Liver (tissue), 9 donors: Measurements from ENCODE around the gene GPC3. TPM values are rescaled to one million over a fixed set of nuclear protein-coding genes. Genes with fewer than 3 reads are reported as not detected.

ENCODE experiments used
- DNase-seq: peaks from one replicate; pipeline ENCODE4 v3.0.0-alpha.2; 2017; ENCODE audit warnings: low spot score
- H3K27ac ChIP-seq, 2 donors: one replicate each; pipeline ENCODE4 v1.7.0; 2013; ENCODE audit warnings: inconsistent platforms in 2 of 2, low read length in 2 of 2, control low read depth in 1 of 2, low read depth in 1 of 2, mild to moderate bottlenecking in 1 of 2
- H3K27me3 ChIP-seq, 4 donors: one replicate each; pipeline versions ENCODE4 v1.6.1 to v1.7.0; 2013; ENCODE audit warnings: low read length in 3 of 4, inconsistent platforms in 1 of 4, mild to moderate bottlenecking in 1 of 4, moderate library complexity in 1 of 4; ENCODE audit not compliant: control insufficient read depth in 4 of 4, insufficient read depth in 4 of 4
- H3K36me3 ChIP-seq, 4 donors: one replicate each; pipeline versions ENCODE4 v1.6.1 to v1.7.0; 2013; ENCODE audit warnings: low read length in 3 of 4, mild to moderate bottlenecking in 3 of 4, low read depth in 1 of 4, moderate library complexity in 1 of 4; ENCODE audit not compliant: control insufficient read depth in 4 of 4, insufficient read depth in 3 of 4
- H3K4me1 ChIP-seq, 4 donors: one replicate each; pipeline versions ENCODE4 v1.6.1 to v1.7.0; 2013; ENCODE audit warnings: low read length in 3 of 4, mild to moderate bottlenecking in 3 of 4, moderate library complexity in 1 of 4; ENCODE audit not compliant: control insufficient read depth in 4 of 4, insufficient read depth in 4 of 4
- H3K4me3 ChIP-seq, 3 donors: one replicate each; pipeline versions ENCODE4 v1.6.1 to v1.7.0; 2013; ENCODE audit warnings: low read length in 3 of 3, control low read depth in 1 of 3, low read depth in 1 of 3, mild to moderate bottlenecking in 1 of 3
- H3K9ac ChIP-seq, 2 donors: one replicate each; pipeline ENCODE4 v1.7.0; 2013; ENCODE audit warnings: low read length in 2 of 2, mild to moderate bottlenecking in 2 of 2, moderate library complexity in 2 of 2, control low read depth in 1 of 2, low read depth in 1 of 2
- H3K9me3 ChIP-seq, 4 donors: one replicate each; pipeline versions ENCODE4 v1.6.1 to v1.7.0; 2013; ENCODE audit warnings: low read length in 3 of 4; ENCODE audit not compliant: control insufficient read depth in 4 of 4
- EGR1 ChIP-seq, 2 donors: IDR thresholded peaks; 2 replicates each; pipeline ENCODE4 v1.6.1; 2016 to 2018; ENCODE audit warnings: antibody characterized with exemption in 2 of 2, low read depth in 2 of 2
- FOXA1 ChIP-seq: IDR thresholded peaks from 2 replicates; pipeline ENCODE4 v1.6.1; 2016; ENCODE audit warnings: antibody characterized with exemption
- FOXA2 ChIP-seq: IDR thresholded peaks from 2 replicates; pipeline ENCODE4 v1.6.1; 2016; ENCODE audit warnings: antibody characterized with exemption
- GABPA ChIP-seq, 2 donors: IDR thresholded peaks in 1 of 2; conservative IDR thresholded peaks in 1 of 2; 2 replicates each; pipeline ENCODE4 v1.6.1; 2016; ENCODE audit warnings: antibody characterized with exemption in 2 of 2, mild to moderate bottlenecking in 1 of 2, moderate library complexity in 1 of 2
- HNF4G ChIP-seq: IDR thresholded peaks from 2 replicates; pipeline ENCODE4 v1.6.1; 2016; ENCODE audit warnings: antibody characterized with exemption
- JUND ChIP-seq, 2 donors: IDR thresholded peaks; 2 replicates each; pipeline ENCODE4 v1.6.1; 2016; ENCODE audit warnings: antibody characterized with exemption in 2 of 2
- NR2F2 ChIP-seq: IDR thresholded peaks from 2 replicates; pipeline ENCODE4 v1.6.1; 2016; ENCODE audit warnings: antibody characterized with exemption
- RAD21 ChIP-seq, 2 donors: IDR thresholded peaks; 2 replicates each; pipeline ENCODE4 v1.6.1; 2016; ENCODE audit warnings: antibody characterized with exemption in 2 of 2, mild to moderate bottlenecking in 2 of 2
- RXRA ChIP-seq, 2 donors: IDR thresholded peaks; 2 replicates each; pipeline ENCODE4 v1.6.1; 2017 to 2018; ENCODE audit warnings: antibody characterized with exemption in 2 of 2, mild to moderate bottlenecking in 1 of 2
- SP1 ChIP-seq: IDR thresholded peaks from 2 replicates; pipeline ENCODE4 v1.6.1; 2018; ENCODE audit warnings: antibody characterized with exemption, mild to moderate bottlenecking
- TAF1 ChIP-seq: conservative IDR thresholded peaks from 2 replicates; pipeline ENCODE4 v1.6.1; 2016; ENCODE audit warnings: antibody characterized with exemption, mild to moderate bottlenecking
- YY1 ChIP-seq: IDR thresholded peaks from 2 replicates; pipeline ENCODE4 v1.6.1; 2016; ENCODE audit warnings: antibody characterized with exemption, mild to moderate bottlenecking
- WGBS: extraction: QIAGEN DNeasy Blood & Tissue Kit; methylation state at CpG from one replicate; pipeline ENCODE4 v1.1.7; 2013; 5-methylcytosine and 5-hydroxymethylcytosine counted together
- polyA plus RNA-seq, 2 donors: library from polyadenylated mRNA; stranded (reverse) in 1 of 2; unstranded in 1 of 2; fragments of 200-250 nt in 1 of 2; fragments of >200 nt in 1 of 2; fragmentation: Nextera tagmentation in 1 of 2; extraction: Ambion mirVana in 1 of 2; gene quantifications; one replicate each; pipeline versions ENCODE4 v1.2.1 to v1.2.3, GENCODE V29; 2013 to 2015
- total RNA-seq, 2 donors: library from RNA; depleted of rRNA; stranded (reverse); fragments of >200 nt; gene quantifications; one replicate each; pipeline ENCODE4 v1.2.3, GENCODE V29; 2014
- TF ChIP-seq, protein P1 (sequence below): IDR thresholded peaks from 2 replicates; pipeline ENCODE4 v1.6.1; 2016; ENCODE audit warnings: antibody characterized with exemption
- TF ChIP-seq, protein P2 (sequence below): IDR thresholded peaks from 2 replicates; pipeline ENCODE4 v1.6.1; 2016; ENCODE audit warnings: antibody characterized with exemption
- TF ChIP-seq, protein P3 (sequence below): IDR thresholded peaks from 2 replicates; pipeline ENCODE4 v1.6.1; 2016; ENCODE audit warnings: antibody characterized with exemption
- TF ChIP-seq, protein P4 (sequence below): fragments of 150-350 bp; IDR thresholded peaks from 2 replicates; pipeline ENCODE4 v1.5.1; 2017; ENCODE audit warnings: improper control_type of control experiment, low read depth, low read length; ENCODE audit not compliant: missing input control
- TF ChIP-seq, protein P5 (sequence below): IDR thresholded peaks from 2 replicates; pipeline ENCODE4 v1.6.1; 2016; ENCODE audit warnings: antibody characterized with exemption, mild to moderate bottlenecking
- donor health status: healthy.
- donor health status: healthy.
- donor health status: healthy.
- donor health status: healthy.
- donor health status: healthy.

The GPC3 gene
- total and polyA plus RNA-seq, 4 donors = 0.40 to 1,133 (median 1.5) TPM

DNA sequence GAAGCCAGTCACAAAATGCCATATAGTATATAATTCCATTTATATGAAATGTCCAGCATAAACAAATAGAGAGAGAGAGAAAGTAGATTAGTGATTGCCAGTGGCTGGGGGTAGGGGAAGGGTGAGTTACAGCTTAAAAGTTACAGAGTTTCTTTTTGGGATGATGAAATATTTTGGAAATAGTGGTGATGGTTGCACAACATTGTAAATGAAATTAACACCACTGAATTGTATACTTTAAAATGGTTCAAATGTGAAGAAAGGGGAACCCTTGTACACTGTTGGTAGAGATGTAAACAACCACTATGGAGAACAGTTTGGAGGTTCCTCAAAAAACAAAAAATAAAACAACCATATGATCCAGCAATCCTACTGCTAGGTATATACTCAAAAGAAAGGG, 439.0 kb downstream of the GPC3 start (continued):
- no peak for TF ChIP-seq RAD21 (IDR thresholded peaks at IDR 0.05)
- TF ChIP-seq EGR1 (IDR thresholded peaks at IDR 0.05; ENCODE audit: low read depth in 2 of 2) = no peak
- no peak for TF ChIP-seq GABPA (IDR thresholded peaks at IDR 0.05 in 1 of 2, conservative IDR thresholded peaks at IDR 0.05 in 1 of 2)
- TF ChIP-seq, protein P1, sequence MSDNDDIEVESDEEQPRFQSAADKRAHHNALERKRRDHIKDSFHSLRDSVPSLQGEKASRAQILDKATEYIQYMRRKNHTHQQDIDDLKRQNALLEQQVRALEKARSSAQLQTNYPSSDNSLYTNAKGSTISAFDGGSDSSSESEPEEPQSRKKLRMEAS = no peak

DNA sequence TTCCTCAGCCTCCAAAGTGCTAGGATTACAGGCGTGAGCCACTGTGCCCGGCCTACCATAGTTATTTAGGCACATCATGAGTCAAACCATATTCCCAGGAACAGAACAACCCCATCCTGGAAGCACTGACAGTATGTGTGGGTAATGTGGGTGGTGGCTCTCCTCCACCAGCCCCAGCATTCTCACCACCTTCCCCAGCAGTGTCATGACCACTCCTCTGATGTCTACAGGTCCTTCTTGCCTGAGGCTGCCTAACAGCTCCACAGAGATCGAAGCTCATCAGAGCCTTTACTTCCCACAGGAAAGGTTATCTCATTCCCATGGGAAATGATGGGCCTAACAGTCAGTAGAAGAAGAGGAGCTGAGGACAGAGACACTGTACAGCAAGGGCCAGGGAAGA, 440.6 kb downstream of the GPC3 start:
- Histone ChIP-seq H3K9me3 (no peaks in the 10 kb centered on the region), H3K27me3 (no peaks in the 10 kb centered on the region), H3K9ac (no peak overlapping the region), H3K4me3 (no peak overlapping the region), H3K4me1 (no peaks in the 10 kb centered on the region), H3K36me3 (no peaks in the 10 kb centered on the region), H3K27ac (no peak overlapping the region)
- TF ChIP-seq RAD21 (IDR thresholded peaks at IDR 0.05) = no peak
- TF ChIP-seq HNF4G = no peak
- no peak for TF ChIP-seq RXRA (IDR thresholded peaks at IDR 0.05)
- no peak for TF ChIP-seq NR2F2
- TF ChIP-seq JUND (IDR thresholded peaks at IDR 0.05) = no peak
- no peak for TF ChIP-seq SP1
- TF ChIP-seq FOXA1 = no peak
- no peak for TF ChIP-seq YY1
- TF ChIP-seq, protein P2, sequence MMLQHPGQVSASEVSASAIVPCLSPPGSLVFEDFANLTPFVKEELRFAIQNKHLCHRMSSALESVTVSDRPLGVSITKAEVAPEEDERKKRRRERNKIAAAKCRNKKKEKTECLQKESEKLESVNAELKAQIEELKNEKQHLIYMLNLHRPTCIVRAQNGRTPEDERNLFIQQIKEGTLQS = no peak
- no peak for TF ChIP-seq TAF1
- TF ChIP-seq, protein P3, sequence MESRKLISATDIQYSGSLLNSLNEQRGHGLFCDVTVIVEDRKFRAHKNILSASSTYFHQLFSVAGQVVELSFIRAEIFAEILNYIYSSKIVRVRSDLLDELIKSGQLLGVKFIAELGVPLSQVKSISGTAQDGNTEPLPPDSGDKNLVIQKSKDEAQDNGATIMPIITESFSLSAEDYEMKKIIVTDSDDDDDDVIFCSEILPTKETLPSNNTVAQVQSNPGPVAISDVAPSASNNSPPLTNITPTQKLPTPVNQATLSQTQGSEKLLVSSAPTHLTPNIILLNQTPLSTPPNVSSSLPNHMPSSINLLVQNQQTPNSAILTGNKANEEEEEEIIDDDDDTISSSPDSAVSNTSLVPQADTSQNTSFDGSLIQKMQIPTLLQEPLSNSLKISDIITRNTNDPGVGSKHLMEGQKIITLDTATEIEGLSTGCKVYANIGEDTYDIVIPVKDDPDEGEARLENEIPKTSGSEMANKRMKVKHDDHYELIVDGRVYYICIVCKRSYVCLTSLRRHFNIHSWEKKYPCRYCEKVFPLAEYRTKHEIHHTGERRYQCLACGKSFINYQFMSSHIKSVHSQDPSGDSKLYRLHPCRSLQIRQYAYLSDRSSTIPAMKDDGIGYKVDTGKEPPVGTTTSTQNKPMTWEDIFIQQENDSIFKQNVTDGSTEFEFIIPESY = no peak
- no peak for TF ChIP-seq FOXA2
- TF ChIP-seq EGR1 (IDR thresholded peaks at IDR 0.05; ENCODE audit: low read depth in 2 of 2) = no peak
- TF ChIP-seq, protein P1 = no peak
- TF ChIP-seq, protein P4, sequence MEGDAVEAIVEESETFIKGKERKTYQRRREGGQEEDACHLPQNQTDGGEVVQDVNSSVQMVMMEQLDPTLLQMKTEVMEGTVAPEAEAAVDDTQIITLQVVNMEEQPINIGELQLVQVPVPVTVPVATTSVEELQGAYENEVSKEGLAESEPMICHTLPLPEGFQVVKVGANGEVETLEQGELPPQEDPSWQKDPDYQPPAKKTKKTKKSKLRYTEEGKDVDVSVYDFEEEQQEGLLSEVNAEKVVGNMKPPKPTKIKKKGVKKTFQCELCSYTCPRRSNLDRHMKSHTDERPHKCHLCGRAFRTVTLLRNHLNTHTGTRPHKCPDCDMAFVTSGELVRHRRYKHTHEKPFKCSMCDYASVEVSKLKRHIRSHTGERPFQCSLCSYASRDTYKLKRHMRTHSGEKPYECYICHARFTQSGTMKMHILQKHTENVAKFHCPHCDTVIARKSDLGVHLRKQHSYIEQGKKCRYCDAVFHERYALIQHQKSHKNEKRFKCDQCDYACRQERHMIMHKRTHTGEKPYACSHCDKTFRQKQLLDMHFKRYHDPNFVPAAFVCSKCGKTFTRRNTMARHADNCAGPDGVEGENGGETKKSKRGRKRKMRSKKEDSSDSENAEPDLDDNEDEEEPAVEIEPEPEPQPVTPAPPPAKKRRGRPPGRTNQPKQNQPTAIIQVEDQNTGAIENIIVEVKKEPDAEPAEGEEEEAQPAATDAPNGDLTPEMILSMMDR = no peak
- TF ChIP-seq, protein P5, sequence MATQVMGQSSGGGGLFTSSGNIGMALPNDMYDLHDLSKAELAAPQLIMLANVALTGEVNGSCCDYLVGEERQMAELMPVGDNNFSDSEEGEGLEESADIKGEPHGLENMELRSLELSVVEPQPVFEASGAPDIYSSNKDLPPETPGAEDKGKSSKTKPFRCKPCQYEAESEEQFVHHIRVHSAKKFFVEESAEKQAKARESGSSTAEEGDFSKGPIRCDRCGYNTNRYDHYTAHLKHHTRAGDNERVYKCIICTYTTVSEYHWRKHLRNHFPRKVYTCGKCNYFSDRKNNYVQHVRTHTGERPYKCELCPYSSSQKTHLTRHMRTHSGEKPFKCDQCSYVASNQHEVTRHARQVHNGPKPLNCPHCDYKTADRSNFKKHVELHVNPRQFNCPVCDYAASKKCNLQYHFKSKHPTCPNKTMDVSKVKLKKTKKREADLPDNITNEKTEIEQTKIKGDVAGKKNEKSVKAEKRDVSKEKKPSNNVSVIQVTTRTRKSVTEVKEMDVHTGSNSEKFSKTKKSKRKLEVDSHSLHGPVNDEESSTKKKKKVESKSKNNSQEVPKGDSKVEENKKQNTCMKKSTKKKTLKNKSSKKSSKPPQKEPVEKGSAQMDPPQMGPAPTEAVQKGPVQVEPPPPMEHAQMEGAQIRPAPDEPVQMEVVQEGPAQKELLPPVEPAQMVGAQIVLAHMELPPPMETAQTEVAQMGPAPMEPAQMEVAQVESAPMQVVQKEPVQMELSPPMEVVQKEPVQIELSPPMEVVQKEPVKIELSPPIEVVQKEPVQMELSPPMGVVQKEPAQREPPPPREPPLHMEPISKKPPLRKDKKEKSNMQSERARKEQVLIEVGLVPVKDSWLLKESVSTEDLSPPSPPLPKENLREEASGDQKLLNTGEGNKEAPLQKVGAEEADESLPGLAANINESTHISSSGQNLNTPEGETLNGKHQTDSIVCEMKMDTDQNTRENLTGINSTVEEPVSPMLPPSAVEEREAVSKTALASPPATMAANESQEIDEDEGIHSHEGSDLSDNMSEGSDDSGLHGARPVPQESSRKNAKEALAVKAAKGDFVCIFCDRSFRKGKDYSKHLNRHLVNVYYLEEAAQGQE = no peak
- no peak for TF ChIP-seq GABPA (IDR thresholded peaks at IDR 0.05 in 1 of 2, conservative IDR thresholded peaks at IDR 0.05 in 1 of 2)
- 93% methylated on average over 3 of the region's 3 CpGs for WGBS
- DNase-seq = no peak
